HG03064 (cell line): ENCODE data around the gene MYBPC3.

Source experiments
- ATAC-seq: cut with Tn5 transposase; IDR thresholded peaks from one replicate; pipeline ENCODE4 v1.9.1; 2021; ENCODE audit warnings: low read depth; ENCODE audit not compliant: unreplicated experiment

The MYBPC3 gene

DNA sequence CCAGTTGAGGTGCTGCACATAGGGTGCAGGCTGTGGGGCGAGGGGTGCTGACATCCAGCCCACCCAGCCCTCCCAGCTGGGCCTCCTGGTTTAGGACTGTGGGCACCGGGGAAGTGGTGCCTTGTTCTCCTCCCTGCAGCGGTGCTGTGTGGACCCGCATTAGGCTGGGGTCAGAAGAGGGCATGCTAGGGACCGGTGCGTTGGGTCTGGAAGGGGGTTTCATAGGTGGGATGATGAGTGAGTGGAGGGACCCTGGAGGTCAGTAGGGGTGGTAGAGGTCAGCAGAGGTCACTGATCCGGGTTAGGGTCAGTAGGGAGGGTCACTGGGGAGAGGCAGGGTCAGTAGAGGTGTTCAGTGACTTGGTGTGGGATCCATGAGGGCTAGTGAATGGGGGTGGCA lies 6.7 kb upstream of the MYBPC3 start:
- no peak for ATAC-seq

DNA sequence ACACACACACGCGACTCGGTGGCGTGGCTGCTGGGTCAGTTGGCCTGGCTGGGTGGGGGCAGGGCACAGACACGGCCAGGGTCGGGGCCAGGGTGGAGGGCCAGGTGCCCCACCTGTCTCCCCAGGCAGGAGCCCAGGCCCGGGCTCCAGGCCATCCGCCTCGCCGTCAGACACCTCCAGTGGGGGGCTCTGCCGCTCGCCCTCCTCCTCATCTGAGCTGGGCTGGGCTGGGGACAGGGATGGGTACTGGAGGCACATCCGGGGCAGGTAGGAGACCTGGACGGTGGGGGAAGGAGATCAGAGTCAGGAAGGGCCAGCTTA lies 6.2 kb upstream of the MYBPC3 start:
- no peak for ATAC-seq

GRCh38 chr11:47357985-47358730 lies 5.7 kb upstream of the MYBPC3 start:
- no peak for ATAC-seq

DNA sequence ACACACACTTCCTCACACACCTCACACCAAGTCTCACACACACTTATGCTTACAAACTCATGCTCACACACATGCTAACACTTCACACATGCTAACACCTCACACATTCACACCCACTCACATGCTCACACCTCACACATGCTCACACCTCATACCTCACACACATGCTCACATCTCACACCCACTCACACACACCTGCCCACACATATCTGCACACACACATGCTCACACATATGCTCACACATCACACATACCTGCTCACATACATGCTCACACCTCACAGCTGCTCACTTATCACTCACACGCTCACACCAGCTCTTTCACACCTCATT lies 4.5 kb upstream of the MYBPC3 start:
- ATAC-seq: no peak

DNA sequence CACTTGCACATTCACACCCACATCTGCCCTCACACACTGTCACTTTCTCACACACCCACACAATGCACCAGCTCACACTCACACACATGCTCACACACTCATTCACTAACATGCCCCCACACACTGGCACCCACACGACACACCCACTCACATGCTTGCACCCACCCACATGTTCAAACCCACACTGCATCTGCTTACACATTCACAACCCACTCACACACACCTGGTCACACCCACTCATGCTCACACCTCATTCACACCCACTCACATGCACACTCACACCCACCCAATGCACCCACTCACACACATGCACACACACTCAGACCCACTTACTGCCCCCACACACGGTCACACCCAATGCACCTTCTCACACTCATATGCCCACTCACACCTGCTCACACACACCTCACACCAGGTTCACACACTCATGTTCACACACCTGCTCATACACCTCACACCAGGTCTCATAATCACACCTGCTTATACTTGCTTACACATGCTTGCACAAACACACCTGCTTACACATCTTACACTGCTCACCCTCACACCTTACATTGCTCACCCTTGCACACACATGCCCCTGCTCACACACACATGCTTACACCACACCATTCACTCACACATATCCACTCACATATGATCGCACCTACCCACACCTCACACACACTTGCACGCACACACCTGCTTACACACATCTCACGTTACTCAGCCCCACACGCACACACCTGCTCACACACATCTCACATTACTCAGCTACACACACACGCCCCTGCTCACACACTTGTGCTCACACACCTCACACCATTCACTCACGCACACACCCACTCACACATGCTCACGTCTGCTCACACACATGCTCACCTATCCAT lies 3.9 kb upstream of the MYBPC3 start:
- ATAC-seq: no peak

GRCh38 chr11:47355283-47356128 lies 3.0 kb upstream of the MYBPC3 start:
- no peak for ATAC-seq

GRCh38 chr11:47354913-47355282 lies 2.4 kb upstream of the MYBPC3 start:
- ATAC-seq: no peak

DNA sequence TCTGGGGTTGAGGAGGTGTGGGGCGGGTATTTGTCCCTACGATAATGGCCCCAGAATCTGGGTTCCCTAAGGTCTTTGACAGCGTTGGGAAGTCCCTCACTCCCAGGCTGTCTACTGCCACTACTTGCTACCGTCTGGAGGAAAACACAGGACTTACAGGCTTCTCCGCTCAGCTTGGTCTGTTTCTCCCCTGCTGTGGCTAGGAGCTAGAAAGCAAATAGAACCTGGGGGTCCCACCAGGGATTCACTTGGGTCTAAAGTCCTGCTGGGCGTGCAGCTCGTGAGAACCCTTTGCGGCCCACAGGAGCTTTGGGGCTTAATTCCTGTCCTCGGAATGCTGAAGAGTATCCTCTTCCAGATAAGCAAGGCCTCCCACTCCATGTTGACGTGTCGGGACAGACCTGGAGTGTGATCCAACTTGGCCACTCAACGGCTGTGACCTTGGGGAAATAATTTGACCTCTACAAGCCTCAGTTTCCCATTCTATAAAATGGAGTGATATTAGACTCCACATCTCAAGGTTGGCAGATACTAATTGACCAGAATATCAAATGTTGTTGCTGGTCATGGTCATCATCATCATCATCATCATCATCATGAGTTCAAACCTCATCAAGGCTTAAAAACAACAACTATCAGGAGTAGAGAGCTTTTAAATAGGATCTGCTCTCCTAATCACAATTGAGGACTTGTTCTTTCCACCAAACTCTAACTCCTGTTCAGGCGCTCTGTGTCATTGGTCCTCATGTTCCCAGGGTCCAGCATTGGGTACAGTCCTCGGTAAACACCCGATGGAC lies 1.7 kb upstream of the MYBPC3 start:
- no peak for ATAC-seq

GRCh38 chr11:47351156-47352126 lies 1.1 kb downstream of the MYBPC3 start:
- ATAC-seq: no peak

DNA sequence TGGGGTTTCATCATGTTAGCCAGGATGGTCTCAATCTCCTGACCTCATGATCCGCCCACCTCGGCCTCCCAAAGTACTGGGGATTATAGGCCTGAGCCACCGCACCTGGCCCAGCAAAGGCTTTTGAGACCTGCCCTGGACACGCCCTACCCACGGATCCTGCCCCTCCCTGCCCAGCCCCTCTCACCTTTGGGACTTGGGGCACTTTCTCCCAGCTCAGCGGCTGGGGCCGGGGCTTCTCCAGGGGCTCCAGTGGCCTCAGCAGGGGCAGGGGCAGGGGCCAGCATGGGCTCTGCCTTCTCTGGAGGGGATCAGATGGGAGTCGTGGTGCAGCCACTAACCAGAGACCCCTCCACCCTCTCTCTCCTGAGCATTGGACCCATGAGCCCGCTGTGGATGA lies 2.2 kb downstream of the MYBPC3 start:
- no peak for ATAC-seq

DNA sequence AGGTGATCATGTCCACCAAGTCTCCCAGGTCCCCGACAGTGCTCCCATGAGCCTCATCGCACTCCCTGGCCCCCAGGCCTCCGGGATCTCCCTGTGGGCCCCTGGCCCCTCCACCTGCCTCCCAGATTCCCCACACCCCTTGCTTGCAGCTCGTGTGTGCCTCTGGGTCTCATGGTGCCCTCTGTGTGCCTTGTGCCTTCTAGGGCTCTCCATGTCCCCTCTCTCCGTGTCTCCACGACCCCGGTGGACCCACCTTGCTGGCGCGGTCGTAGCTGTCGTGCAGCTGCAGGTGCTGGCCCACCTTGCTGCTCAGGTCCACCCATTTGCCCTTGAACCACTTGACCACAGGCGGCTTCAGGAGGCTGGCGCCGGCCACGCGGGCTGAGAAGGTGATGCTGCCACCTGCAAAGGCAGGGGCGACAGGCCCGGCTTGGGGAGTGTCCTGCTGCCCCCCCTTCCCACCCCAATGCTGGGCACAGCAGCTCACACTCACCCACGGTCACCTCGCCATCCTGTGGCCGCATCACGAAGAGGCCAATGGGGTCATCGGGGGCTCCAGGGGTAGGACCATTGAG lies 2.9 kb downstream of the MYBPC3 start:
- ATAC-seq: no peak

DNA sequence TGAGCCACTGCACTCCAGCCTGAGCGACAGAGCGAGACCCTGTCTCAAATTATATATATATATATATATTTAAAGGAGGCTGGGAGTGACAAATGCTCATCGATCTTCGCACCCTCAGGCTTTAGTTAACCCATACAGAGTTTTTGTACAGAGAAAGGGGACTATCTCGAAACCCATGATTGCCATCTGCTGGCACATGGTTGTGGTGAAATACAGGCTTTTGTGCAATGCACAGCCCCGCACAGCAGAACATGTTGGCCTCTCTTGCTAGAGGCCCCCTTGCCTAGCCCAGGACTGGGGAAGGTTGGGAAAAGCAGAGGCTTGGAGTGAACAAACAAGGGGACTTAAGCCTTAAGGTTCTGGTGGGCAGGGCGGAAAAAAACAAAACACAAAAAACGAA lies 3.6 kb downstream of the MYBPC3 start:
- ATAC-seq: no peak

DNA sequence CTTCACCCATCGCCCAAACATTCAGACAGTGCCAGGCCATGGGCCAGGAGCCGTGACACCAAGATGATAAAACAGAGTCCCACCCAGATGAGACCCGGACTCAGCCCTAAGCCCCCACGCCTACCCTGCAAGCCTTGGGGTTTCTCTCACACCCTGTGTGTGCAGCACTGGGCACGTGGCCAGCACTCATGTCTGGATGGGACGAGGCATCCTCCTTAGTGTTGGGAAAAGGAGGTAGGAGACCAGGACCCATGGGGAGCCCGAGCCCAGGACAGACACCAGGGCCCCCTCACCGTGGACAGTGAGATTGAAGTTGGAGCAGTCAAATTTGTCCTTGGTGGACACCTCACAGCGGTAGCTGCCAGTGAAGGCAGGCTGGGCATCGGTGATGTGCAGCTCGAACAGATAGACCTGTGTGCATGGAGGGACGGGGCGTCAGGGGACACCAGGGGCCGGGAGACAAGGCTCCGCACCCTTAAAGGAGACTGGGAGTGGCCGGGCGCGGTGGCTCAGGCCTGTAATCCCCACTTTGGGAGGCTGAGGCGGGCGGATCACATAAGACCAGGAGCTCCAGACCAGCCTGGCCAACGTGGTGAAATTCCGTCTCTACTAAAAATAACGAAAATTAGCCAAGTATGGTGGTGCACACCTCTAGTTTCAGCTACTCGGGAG lies 4.2 kb downstream of the MYBPC3 start:
- no peak for ATAC-seq

DNA sequence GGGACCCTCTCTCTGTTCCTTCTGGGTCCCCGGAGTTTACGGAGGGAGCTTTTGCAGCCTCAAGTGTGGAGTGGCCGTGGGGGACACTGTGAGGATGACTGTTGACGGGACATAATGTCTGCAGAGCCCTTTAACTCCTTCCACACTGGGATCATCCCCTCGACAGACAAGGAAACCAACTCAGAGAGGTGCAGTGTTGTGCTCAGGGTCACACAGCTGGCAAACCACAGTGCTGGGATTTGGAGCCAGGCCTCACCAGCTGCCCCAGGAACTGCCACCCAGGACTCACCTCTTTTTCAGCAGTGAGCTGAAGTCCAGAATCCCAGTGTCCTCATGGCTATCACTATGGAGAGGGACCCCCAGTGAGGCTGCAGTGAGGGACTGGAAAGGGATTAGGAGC lies 5.4 kb downstream of the MYBPC3 start:
- ATAC-seq: no peak

DNA sequence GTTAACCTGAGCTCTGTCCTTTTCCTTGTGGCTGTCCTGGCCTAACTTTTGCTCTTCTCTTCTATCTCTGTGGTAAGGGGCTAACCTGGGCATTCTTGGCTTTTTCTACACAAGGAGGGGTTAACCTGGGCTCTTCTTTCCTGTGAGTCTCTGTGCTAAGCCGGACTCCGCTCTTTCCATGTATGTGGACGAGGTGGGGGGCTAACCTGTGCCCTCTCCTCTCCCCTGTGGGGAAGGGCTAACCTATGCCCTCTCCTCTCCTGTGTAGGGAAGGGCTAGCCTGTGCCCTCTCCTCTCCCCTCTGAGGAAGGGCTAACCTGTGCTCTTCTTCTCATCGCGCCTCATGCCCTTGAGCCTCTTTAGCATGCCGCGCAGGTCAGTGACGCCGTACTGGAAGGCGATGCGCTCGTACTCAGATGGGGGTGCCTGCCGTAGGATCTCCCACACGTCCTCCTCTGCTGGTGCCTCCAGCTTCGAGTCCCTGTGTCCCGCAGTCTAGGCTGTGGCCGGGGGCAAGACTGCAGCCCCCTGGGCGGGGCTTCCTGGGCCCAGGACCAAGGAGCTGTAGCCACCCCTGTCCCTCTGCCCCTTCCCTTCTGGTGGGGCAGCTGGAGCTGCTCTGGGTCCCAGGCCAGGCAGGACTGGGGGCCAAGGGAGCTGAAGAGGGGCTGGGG lies 6.5 kb downstream of the MYBPC3 start:
- ATAC-seq: no peak

DNA sequence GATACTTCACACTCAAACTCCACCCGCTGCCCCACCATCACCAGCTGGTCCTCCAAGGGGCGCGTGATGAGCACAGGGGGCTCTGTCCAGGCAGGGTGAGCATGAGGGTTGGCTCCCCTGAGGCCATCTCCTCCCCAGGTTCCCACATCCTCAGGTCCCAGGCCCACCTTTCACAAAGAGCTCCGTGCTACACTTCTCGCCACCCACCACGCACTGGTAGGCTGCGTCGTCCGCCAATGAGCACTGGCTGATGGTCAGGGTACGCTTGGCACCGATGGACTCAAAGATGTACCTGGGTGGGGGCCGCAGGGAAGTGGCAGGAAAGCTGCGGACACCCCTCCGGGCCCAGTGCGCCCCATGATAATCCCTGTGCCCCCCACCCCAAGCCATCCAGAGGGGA lies 9.6 kb downstream of the MYBPC3 start:
- no peak for ATAC-seq

DNA sequence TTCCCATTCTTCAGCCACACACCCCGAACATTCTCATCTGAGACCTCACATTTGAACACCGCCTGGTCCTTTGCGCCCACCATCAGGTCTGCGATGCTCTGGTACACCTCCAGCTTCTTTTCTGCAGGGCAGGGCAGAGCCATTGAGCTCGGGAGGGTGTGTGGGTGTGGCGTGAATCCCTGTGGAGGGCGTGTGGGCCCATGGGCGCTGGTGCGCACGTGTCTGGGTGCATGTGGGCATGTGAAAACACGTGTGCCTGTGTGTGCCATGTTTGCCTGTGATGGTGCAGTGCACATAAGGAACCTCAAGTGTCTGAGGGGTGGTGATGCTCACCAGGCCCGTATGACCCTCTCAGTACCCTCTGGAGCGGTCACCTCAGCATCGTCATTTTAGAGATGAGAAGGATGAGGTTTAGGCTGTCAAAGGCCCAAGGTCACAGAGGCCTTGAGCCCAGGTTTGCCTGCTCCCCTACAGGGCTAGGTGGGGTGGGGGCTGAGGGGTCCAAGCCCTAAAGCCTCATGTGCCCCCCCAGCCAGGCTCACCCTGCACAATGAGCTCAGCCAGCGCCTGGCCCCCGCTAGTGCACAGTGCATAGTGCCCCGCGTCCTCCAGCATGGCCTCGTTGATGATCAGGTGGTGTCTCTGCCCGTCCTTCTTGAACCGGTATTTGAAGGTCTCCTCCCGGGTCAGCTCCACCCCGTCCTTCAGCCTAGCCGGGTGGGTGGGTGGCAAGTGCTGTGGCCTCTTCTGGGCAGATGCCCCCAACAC lies 10.3 kb downstream of the MYBPC3 start:
- no peak for ATAC-seq
